Tibial nerve (tissue), 4 donors: ENCODE data around the gene TBL2. TPM values are rescaled to one million over a fixed set of nuclear protein-coding genes. Genes with fewer than 3 reads are reported as not detected.
"Not testable (repeated sequence)": the region's sequence is repeated elsewhere in the genome, so short reads cannot be mapped to it uniquely, and the experiment has no call there.

Source experiments
- DNase-seq, 2 donors: peaks; one replicate each; pipeline ENCODE4 v3.0.0-alpha.2; 2019; ENCODE audit warnings: low spot score in 2 of 2
- H3K27ac ChIP-seq, 4 donors: fragments of 200-600 bp; sonication (generic) in 3 of 4; one replicate each; pipeline ENCODE4 v1.5.1; 2017 to 2019; ENCODE audit warnings: mild to moderate bottlenecking in 1 of 4
- H3K27me3 ChIP-seq, 2 donors: fragments of 200-600 bp; sonication (generic) in 1 of 2; one replicate each; pipeline versions ENCODE4 v1.5.1 to v1.6.0; 2017 to 2019
- H3K36me3 ChIP-seq, 3 donors: fragments of 200-600 bp; sonication (generic); one replicate each; pipeline ENCODE4 v1.5.1; 2018 to 2019
- H3K4me1 ChIP-seq, 4 donors: fragments of 200-600 bp; sonication (generic) in 3 of 4; one replicate each; pipeline ENCODE4 v1.5.1; 2017 to 2019
- H3K4me3 ChIP-seq, 4 donors: fragments of 200-600 bp; sonication (generic) in 3 of 4; one replicate each; pipeline ENCODE4 v1.5.1; 2017 to 2019; ENCODE audit warnings: mild to moderate bottlenecking in 1 of 4, moderate library complexity in 1 of 4
- H3K9me3 ChIP-seq, 4 donors: fragments of 200-600 bp; sonication (generic) in 3 of 4; one replicate each; pipeline ENCODE4 v1.5.1; 2017 to 2019
- CTCF ChIP-seq, 5 experiments: fragments of 200-600 bp in 3 of 5; fragments of 450-650 bp in 2 of 5; sonication (generic) in 3 of 5; IDR thresholded peaks; one replicate each; pipeline ENCODE4 v1.5.1; 2016 to 2019; ENCODE audit warnings: antibody characterized with exemption in 5 of 5, mild to moderate bottlenecking in 3 of 5, moderate library complexity in 2 of 5
- EP300 ChIP-seq, 2 donors: sonication (generic); formaldehyde crosslinking; IDR thresholded peaks; one replicate each; pipeline ENCODE4 v1.6.1; 2017; ENCODE audit warnings: antibody characterized with exemption in 2 of 2, mild to moderate bottlenecking in 1 of 2
- POLR2A ChIP-seq, 2 donors: fragments of 450-650 bp; IDR thresholded peaks; one replicate each; pipeline ENCODE4 v1.6.1; 2017; ENCODE audit warnings: antibody characterized with exemption in 2 of 2, mild to moderate bottlenecking in 2 of 2, moderate library complexity in 2 of 2
- WGBS, 2 donors: methylation state at CpG; one replicate each; pipeline ENCODE4 v1.1.5; 2018; 5-methylcytosine and 5-hydroxymethylcytosine counted together
- total RNA-seq, 4 donors: library from RNA; depleted of rRNA; stranded (reverse); fragments of >200 nt; gene quantifications; one replicate each; pipeline ENCODE4 v1.1.0, GENCODE V29; 2016

The TBL2 gene
- total RNA-seq, 4 donors from 2014 or later, result 36.6 to 70.8 (median 49.2) TPM

- peaks cover 0 to 38% (median 5%) of the 10 kb centered on the region in 3 donors for H3K36me3 ChIP-seq
- H3K4me1 ChIP-seq, result no peaks in the 10 kb centered on the region
- no peaks in the 10 kb centered on the region for H3K27me3 ChIP-seq
- H3K9me3 ChIP-seq, result no peaks in the 10 kb centered on the region
- 91% methylated on average over 4 of the region's 4 CpGs for WGBS, 2 donors
- TF ChIP-seq POLR2A (IDR thresholded peaks at IDR 0.05) (no peak), CTCF (IDR thresholded peaks at IDR 0.05) (no peak), EP300 (IDR thresholded peaks at IDR 0.05) (no peak)
- no peak for DNase-seq
- no peak overlapping the region for H3K27ac ChIP-seq
- no peak overlapping the region for H3K4me3 ChIP-seq
Measured at GRCh38 chr7:73567140-73567539, 11.2 kb downstream of the TBL2 start.

GRCh38 chr7:73566431-73566830 lies 11.9 kb downstream of the TBL2 start:
- peaks cover 0 to 31% (median 5%) of the 10 kb centered on the region in 3 donors for H3K36me3 ChIP-seq
- H3K4me1 ChIP-seq, H3K9me3 ChIP-seq, DNase-seq, H3K27me3 ChIP-seq: not testable (repeated sequence)
- peak overlapping the region in 1 of 4 donors; percentile 29 for H3K4me3 ChIP-seq
- peak overlapping the region in 1 of 4 donors; percentile 21 for H3K27ac ChIP-seq

GRCh38 chr7:73565675-73566340 lies 12.6 kb downstream of the TBL2 start:
- H3K27me3 ChIP-seq, result no peaks in the 10 kb centered on the region
- H3K4me1 ChIP-seq, result no peaks in the 10 kb centered on the region
- no peak for DNase-seq
- H3K9me3 ChIP-seq, result no peaks in the 10 kb centered on the region
- 55 to 72% methylated on average over 7 of the region's 7 CpGs for WGBS, 2 donors
- H3K4me3 ChIP-seq, result peak overlapping the region in 1 of 4 donors; percentile 29
- TF ChIP-seq CTCF (IDR thresholded peaks at IDR 0.05), result no peak
- no peak for TF ChIP-seq POLR2A (IDR thresholded peaks at IDR 0.05)
- no peak for TF ChIP-seq EP300 (IDR thresholded peaks at IDR 0.05)
- H3K27ac ChIP-seq, result peak overlapping the region in 1 of 4 donors; percentile 21
- peaks cover 0 to 24% (median 5%) of the 10 kb centered on the region in 3 donors for H3K36me3 ChIP-seq

- no peak for DNase-seq
- no peak overlapping the region for H3K27ac ChIP-seq
Measured at GRCh38 chr7:73560109-73560835, 18.1 kb downstream of the TBL2 start.

More at GRCh38 chr7:73560109-73560835, 18.1 kb downstream of the TBL2 start:
- TF ChIP-seq POLR2A (IDR thresholded peaks at IDR 0.05) (no peak), CTCF (IDR thresholded peaks at IDR 0.05) (no peak), EP300 (IDR thresholded peaks at IDR 0.05) (no peak)
- no peaks in the 10 kb centered on the region for H3K27me3 ChIP-seq
- peaks cover 0 to 19% (median 13%) of the 10 kb centered on the region in 4 donors for H3K4me1 ChIP-seq
- H3K4me3 ChIP-seq, result no peak overlapping the region
- WGBS, 2 donors, result 50 to 52% methylated on average over 11 of the region's 11 CpGs
- H3K36me3 ChIP-seq, result no peaks in the 10 kb centered on the region
- H3K9me3 ChIP-seq, result no peaks in the 10 kb centered on the region
